ENCODE results near the gene EDARADD.
"Not testable (repeated sequence)": the region's sequence is repeated elsewhere in the genome, so short reads cannot be mapped to it uniquely, and the experiment has no call there.

EDARADD gene

GRCh38 chr1:236491469-236492136 lies 97.5 kb downstream of the EDARADD start:
- DNase-seq = no peak

GRCh38 chr1:236492378-236492777 lies 98.3 kb downstream of the EDARADD start:
- DNase-seq = no peak

- DNase-seq = no peak
Observed at GRCh38 chr1:236494082-236494481, 100.0 kb downstream of the EDARADD start.

- DNase-seq = no peak
Observed at GRCh38 chr1:236494586-236495466, 100.7 kb downstream of the EDARADD start.

GRCh38 chr1:236495467-236496112 lies 101.5 kb downstream of the EDARADD start:
- no peak for DNase-seq

GRCh38 chr1:236497908-236498307 lies 103.8 kb downstream of the EDARADD start:
- DNase-seq = no peak

- DNase-seq = no peak
Observed at GRCh38 chr1:236501093-236501492, 107.0 kb downstream of the EDARADD start.

- no peak for DNase-seq
Observed at GRCh38 chr1:236502579-236502971, 108.5 kb downstream of the EDARADD start.

- no peak for DNase-seq
Observed at GRCh38 chr1:236502972-236503639, 109.0 kb downstream of the EDARADD start.

GRCh38 chr1:236504338-236504737 lies 110.3 kb downstream of the EDARADD start:
- DNase-seq = not testable (repeated sequence)

- DNase-seq = no peak
Observed at GRCh38 chr1:236507022-236507700, 113.1 kb downstream of the EDARADD start.

- DNase-seq = no peak
Observed at GRCh38 chr1:236508593-236509027, 114.5 kb downstream of the EDARADD start.

- no peak for DNase-seq
Observed at GRCh38 chr1:236509203-236509602, 115.1 kb downstream of the EDARADD start.

- no peak for DNase-seq
Observed at GRCh38 chr1:236509647-236510401, 115.7 kb downstream of the EDARADD start.

- no peak for DNase-seq
Observed at GRCh38 chr1:236511735-236512418, 117.8 kb downstream of the EDARADD start.

- no peak for DNase-seq
Observed at GRCh38 chr1:236514703-236515442, 120.8 kb downstream of the EDARADD start.

GRCh38 chr1:236515443-236515958 lies 121.4 kb downstream of the EDARADD start:
- DNase-seq = no peak

- no peak for DNase-seq
Observed at GRCh38 chr1:236516929-236517704, 123.0 kb downstream of the EDARADD start.

GRCh38 chr1:236518322-236518721 lies 124.2 kb downstream of the EDARADD start:
- no peak for DNase-seq

Data from NCI-H1930 (cell line).